Liver (tissue), 3 donors: ENCODE data around the gene SIGLEC7.

Experiments used
- RAD21 ChIP-seq, 2 donors: IDR thresholded peaks; 2 replicates each; pipeline ENCODE4 v1.6.1; 2016; ENCODE audit warnings: antibody characterized with exemption in 2 of 2, mild to moderate bottlenecking in 2 of 2
- SP1 ChIP-seq: IDR thresholded peaks from 2 replicates; pipeline ENCODE4 v1.6.1; 2018; ENCODE audit warnings: antibody characterized with exemption, mild to moderate bottlenecking
- TAF1 ChIP-seq: conservative IDR thresholded peaks from 2 replicates; pipeline ENCODE4 v1.6.1; 2016; ENCODE audit warnings: antibody characterized with exemption, mild to moderate bottlenecking
- YY1 ChIP-seq: IDR thresholded peaks from 2 replicates; pipeline ENCODE4 v1.6.1; 2016; ENCODE audit warnings: antibody characterized with exemption, mild to moderate bottlenecking
- TF ChIP-seq, protein P1 (sequence below): fragments of 150-350 bp; IDR thresholded peaks from 2 replicates; pipeline ENCODE4 v1.5.1; 2017; ENCODE audit warnings: improper control_type of control experiment, low read depth, low read length; ENCODE audit not compliant: missing input control
- TF ChIP-seq, protein P2 (sequence below): IDR thresholded peaks from 2 replicates; pipeline ENCODE4 v1.6.1; 2016; ENCODE audit warnings: antibody characterized with exemption, mild to moderate bottlenecking
- TF ChIP-seq, protein P3 (sequence below): IDR thresholded peaks from 2 replicates; pipeline ENCODE4 v1.6.1; 2016; ENCODE audit warnings: antibody characterized with exemption
- TF ChIP-seq, protein P4 (sequence below): IDR thresholded peaks from 2 replicates; pipeline ENCODE4 v1.6.1; 2016; ENCODE audit warnings: antibody characterized with exemption
- TF ChIP-seq, protein P5 (sequence below): IDR thresholded peaks from 2 replicates; pipeline ENCODE4 v1.6.1; 2016; ENCODE audit warnings: antibody characterized with exemption
- donor health status: healthy.
- donor health status: healthy.

DNA sequence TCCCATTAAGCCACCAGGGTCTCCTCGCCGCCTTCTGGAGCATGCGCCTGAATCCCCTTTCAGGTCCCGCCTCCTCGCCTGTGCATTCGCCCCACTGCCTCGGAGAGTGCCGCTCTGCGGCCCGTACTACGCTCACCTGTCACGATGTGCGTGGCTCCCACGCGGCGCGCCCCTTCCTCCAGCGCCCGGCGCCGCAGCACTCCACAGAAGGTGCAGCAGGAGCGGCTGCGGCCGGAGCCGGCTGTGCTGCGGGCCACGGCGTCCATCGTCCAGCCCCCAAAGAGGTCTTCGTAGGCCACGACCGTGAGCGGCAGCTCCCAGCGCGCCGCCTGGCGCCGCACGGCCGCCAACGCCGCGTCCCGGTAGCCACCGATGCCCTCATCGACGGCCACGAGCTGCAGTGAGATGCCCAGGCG is 38.2 kb upstream of the SIGLEC7 start:
- TF ChIP-seq, protein P1, sequence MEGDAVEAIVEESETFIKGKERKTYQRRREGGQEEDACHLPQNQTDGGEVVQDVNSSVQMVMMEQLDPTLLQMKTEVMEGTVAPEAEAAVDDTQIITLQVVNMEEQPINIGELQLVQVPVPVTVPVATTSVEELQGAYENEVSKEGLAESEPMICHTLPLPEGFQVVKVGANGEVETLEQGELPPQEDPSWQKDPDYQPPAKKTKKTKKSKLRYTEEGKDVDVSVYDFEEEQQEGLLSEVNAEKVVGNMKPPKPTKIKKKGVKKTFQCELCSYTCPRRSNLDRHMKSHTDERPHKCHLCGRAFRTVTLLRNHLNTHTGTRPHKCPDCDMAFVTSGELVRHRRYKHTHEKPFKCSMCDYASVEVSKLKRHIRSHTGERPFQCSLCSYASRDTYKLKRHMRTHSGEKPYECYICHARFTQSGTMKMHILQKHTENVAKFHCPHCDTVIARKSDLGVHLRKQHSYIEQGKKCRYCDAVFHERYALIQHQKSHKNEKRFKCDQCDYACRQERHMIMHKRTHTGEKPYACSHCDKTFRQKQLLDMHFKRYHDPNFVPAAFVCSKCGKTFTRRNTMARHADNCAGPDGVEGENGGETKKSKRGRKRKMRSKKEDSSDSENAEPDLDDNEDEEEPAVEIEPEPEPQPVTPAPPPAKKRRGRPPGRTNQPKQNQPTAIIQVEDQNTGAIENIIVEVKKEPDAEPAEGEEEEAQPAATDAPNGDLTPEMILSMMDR = no peak
- TF ChIP-seq RAD21 (IDR thresholded peaks at IDR 0.05) (no peak), TAF1 (no peak), YY1 (no peak), SP1 (no peak)
- TF ChIP-seq, protein P2, sequence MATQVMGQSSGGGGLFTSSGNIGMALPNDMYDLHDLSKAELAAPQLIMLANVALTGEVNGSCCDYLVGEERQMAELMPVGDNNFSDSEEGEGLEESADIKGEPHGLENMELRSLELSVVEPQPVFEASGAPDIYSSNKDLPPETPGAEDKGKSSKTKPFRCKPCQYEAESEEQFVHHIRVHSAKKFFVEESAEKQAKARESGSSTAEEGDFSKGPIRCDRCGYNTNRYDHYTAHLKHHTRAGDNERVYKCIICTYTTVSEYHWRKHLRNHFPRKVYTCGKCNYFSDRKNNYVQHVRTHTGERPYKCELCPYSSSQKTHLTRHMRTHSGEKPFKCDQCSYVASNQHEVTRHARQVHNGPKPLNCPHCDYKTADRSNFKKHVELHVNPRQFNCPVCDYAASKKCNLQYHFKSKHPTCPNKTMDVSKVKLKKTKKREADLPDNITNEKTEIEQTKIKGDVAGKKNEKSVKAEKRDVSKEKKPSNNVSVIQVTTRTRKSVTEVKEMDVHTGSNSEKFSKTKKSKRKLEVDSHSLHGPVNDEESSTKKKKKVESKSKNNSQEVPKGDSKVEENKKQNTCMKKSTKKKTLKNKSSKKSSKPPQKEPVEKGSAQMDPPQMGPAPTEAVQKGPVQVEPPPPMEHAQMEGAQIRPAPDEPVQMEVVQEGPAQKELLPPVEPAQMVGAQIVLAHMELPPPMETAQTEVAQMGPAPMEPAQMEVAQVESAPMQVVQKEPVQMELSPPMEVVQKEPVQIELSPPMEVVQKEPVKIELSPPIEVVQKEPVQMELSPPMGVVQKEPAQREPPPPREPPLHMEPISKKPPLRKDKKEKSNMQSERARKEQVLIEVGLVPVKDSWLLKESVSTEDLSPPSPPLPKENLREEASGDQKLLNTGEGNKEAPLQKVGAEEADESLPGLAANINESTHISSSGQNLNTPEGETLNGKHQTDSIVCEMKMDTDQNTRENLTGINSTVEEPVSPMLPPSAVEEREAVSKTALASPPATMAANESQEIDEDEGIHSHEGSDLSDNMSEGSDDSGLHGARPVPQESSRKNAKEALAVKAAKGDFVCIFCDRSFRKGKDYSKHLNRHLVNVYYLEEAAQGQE = no peak
- TF ChIP-seq, protein P3, sequence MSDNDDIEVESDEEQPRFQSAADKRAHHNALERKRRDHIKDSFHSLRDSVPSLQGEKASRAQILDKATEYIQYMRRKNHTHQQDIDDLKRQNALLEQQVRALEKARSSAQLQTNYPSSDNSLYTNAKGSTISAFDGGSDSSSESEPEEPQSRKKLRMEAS = no peak
- TF ChIP-seq, protein P4, sequence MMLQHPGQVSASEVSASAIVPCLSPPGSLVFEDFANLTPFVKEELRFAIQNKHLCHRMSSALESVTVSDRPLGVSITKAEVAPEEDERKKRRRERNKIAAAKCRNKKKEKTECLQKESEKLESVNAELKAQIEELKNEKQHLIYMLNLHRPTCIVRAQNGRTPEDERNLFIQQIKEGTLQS = no peak
- TF ChIP-seq, protein P5, sequence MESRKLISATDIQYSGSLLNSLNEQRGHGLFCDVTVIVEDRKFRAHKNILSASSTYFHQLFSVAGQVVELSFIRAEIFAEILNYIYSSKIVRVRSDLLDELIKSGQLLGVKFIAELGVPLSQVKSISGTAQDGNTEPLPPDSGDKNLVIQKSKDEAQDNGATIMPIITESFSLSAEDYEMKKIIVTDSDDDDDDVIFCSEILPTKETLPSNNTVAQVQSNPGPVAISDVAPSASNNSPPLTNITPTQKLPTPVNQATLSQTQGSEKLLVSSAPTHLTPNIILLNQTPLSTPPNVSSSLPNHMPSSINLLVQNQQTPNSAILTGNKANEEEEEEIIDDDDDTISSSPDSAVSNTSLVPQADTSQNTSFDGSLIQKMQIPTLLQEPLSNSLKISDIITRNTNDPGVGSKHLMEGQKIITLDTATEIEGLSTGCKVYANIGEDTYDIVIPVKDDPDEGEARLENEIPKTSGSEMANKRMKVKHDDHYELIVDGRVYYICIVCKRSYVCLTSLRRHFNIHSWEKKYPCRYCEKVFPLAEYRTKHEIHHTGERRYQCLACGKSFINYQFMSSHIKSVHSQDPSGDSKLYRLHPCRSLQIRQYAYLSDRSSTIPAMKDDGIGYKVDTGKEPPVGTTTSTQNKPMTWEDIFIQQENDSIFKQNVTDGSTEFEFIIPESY = no peak
